ENCODE data around the gene SFN.

DNA sequence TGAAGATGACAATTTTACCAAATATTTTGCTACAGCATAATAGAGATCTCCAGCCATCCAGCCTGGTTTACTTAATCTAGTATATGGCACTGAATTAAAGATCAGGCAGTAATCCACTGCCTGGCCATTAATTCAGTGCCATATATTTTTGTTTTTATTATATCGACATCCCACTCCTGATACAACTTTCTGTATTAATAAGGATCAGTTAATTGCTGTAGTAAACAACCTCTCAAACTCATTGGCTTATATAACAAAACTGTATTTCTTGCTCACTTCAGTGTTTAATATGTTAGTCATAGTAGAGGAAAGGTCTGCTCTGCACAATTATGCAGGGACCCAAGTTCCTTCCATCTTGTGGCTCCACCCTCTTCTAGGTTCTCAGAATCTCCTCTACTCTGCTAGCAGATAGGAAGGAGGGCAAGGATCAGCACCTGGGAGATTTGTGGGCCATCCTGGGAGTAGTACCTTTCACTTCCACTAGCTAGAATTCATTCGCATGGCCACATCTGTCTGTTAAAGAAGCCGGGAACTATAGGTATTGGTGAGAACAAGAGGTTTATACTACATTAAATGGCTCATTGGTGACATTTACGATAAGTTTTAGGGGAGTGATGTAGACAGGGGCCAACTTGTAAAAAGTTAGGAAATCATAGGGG, 40.1 kb upstream of the SFN start:
- TF ChIP-seq POLR2A (IDR thresholded peaks at IDR 0.05): no peak
- TF ChIP-seq, protein P1, sequence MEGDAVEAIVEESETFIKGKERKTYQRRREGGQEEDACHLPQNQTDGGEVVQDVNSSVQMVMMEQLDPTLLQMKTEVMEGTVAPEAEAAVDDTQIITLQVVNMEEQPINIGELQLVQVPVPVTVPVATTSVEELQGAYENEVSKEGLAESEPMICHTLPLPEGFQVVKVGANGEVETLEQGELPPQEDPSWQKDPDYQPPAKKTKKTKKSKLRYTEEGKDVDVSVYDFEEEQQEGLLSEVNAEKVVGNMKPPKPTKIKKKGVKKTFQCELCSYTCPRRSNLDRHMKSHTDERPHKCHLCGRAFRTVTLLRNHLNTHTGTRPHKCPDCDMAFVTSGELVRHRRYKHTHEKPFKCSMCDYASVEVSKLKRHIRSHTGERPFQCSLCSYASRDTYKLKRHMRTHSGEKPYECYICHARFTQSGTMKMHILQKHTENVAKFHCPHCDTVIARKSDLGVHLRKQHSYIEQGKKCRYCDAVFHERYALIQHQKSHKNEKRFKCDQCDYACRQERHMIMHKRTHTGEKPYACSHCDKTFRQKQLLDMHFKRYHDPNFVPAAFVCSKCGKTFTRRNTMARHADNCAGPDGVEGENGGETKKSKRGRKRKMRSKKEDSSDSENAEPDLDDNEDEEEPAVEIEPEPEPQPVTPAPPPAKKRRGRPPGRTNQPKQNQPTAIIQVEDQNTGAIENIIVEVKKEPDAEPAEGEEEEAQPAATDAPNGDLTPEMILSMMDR (IDR thresholded peaks at IDR 0.05): peak in 1 of 6 experiments; percentile 12

Data from esophagus squamous epithelium (tissue), 4 donors.